HG02798 (cell line): ENCODE results near the gene AUTS2.

Experiments used
- ATAC-seq: cut with Tn5 transposase; IDR thresholded peaks from one replicate; pipeline ENCODE4 v1.9.1; 2021; ENCODE audit warnings: mild to moderate bottlenecking; ENCODE audit not compliant: unreplicated experiment, poor library complexity

Gene AUTS2

GRCh38 chr7:69808391-69808790 lies 210.1 kb downstream of the AUTS2 start:
- no peak for ATAC-seq

DNA sequence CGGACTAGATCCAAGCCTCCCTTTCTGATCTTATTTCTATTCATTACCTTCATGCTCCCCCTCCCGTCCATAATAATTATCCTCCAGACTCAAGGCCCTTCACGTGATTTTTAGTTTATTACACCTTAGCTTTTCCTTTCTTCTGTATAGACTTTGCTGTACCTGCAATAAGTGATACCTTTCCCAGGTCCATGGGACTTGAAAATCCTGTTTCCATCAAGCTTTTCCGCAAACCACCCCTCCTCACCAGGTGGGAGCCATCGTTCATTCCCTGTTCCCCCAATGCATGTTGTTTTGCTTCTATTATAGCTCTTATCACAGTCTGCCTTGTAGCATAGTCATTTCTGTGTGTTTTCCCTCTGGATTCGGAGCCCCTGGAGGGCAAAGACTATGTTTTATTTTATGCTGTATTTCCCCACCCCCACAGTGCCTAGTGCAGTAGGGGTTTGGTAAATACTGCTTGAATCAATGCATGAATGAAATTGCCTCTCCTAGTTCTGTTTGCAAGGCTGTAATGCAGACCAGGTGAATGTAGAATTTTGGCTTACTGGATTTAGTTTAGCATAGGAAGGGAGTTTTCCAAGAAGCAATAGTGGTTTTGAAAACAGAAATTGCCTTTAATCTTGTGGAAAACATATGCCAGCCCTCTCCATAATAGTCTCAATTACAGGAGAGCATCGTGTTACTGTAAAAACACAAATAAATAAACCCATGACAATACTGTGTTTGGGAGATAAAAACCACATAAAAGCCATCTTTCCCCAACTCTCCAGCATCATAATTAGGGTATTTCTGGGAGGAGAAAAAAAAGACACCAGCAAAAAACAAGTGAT lies 213.4 kb downstream of the AUTS2 start:
- no peak for ATAC-seq

DNA sequence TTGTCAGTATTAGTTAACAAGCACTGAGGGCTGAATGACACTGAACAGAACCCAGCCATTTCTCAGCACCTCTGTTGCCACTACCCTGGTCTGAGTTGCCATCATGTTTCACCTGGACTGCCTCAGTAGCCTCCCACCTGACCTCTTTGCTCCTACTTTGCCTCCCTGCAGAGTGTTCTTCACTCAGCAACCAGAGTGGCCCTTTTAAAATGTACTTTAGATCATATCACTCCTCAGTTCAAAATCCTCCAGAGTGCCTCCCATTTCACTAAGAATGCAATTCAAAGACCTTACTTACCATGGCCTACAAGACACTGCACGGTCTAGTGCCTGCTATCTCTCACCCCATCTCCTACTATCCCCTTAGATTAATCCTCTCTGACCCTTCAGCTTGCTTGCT lies 214.5 kb downstream of the AUTS2 start:
- ATAC-seq = no peak

DNA sequence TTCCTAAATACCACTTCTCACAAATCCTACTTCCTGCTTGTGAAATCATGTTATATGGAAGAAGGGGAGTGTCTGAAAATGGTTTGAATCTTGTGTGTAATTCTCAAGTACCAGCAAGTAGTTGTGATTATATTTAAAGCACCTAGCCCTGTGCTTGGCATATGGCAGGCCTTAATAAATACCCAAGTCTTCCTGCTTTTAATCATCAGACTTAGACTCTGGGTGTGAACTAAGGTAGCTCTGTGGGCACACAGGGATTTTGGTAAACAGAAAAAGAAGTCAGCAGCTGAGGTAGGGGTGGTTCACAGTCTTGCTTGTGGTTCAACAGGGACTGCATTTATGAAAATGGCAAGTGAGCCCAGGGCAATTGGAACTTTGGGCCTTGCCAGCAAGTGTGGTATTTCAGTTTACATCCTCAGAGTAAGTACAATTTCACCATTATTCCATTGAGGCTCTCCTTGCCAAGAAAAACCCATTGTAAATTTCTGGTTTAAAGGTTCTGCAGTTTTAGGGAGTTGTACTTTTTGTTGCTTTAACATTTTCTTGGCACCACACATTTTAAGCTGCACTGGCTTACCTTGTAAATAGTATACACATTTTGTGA lies 215.5 kb downstream of the AUTS2 start:
- ATAC-seq = no peak

- no peak for ATAC-seq
Measured at GRCh38 chr7:69814421-69814962, 216.2 kb downstream of the AUTS2 start.

GRCh38 chr7:69816501-69816900 lies 218.2 kb downstream of the AUTS2 start:
- no peak for ATAC-seq

- ATAC-seq = no peak
Measured at GRCh38 chr7:69817121-69817520, 218.8 kb downstream of the AUTS2 start.

- no peak for ATAC-seq
Measured at GRCh38 chr7:69817841-69818635, 219.8 kb downstream of the AUTS2 start.

- ATAC-seq = no peak
Measured at GRCh38 chr7:69818636-69819332, 220.5 kb downstream of the AUTS2 start.

DNA sequence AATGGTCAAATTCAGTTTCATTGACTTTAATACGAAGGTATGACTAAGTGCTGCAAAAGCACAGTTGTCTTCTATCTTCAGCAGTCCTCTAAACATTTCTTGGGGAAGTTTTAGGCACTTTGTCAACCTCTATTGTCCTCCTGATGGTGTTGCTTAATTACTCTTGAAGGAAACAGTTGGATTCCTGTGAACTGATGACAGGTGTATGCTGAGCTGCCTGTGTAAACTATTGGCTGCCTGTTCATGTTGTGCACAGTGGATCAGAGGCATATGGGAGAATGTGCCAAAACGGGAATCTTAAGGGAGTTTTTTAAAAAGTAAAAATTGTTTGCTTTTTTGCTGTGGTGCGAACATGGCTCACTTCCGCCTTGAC lies 221.0 kb downstream of the AUTS2 start:
- ATAC-seq = no peak

DNA sequence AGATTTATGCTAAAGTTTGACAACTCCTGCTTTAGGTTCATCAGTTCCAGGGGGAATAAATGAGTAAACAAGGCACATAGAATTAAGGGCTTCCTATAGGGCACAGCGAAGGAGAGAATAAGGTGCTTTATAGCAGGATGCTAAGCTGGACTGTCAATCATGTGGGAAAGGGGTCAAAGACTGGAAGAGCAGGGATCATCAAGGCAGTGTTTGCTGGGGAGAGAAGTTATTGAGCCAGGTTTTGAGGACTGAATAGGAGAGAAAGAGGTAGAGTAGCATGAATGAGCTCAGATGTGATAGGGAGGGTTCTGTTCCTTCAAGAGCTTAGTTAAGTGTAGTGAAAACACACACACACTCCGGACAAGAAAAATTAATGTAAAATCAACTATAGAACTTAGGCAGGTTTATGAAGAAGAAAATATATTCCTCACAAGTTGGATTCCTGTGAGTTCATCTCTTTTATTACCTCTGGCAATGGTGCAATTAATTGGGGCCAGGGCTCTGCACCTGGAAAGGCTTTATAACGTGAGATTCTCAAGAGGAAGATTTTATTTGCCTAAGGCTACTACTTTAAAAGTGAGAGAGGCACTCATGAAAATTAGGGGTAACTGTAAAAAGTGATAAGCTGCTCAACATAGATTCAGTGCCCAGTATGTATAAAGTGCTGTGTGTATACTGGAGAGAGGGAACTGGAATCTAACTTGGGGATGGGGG lies 222.4 kb downstream of the AUTS2 start:
- ATAC-seq = no peak

DNA sequence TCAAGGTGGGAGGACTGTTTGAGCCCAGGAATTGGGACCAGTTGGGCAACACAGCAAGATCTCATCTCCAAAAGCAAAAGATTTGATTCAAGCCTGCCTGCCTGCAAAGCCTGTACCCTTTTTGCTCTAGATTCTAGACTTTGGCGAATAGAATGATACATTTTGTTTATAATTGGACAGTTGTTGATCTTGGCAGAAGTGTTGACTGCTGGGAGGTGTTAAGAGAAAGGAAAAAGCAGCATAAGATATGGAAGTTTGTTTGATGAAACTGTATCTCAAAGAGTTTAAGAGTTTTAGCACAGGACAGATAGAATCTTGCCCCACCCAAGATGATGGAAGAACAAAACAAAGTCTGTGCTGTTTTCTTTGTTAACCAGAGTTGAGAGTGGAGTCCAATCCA lies 224.1 kb downstream of the AUTS2 start:
- ATAC-seq = no peak

GRCh38 chr7:69823151-69823744 lies 225.0 kb downstream of the AUTS2 start:
- ATAC-seq = no peak

GRCh38 chr7:69825113-69825972 lies 227.1 kb downstream of the AUTS2 start:
- no peak for ATAC-seq

- no peak for ATAC-seq
Measured at GRCh38 chr7:69826283-69826682, 228.0 kb downstream of the AUTS2 start.

- no peak for ATAC-seq
Measured at GRCh38 chr7:69827140-69827539, 228.9 kb downstream of the AUTS2 start.

GRCh38 chr7:69827558-69827957 lies 229.3 kb downstream of the AUTS2 start:
- ATAC-seq = no peak

- ATAC-seq = no peak
Measured at GRCh38 chr7:69832356-69832755, 234.1 kb downstream of the AUTS2 start.
